GF-D8 (cell line): ENCODE measurements around the gene ASH1L.
"Not testable (repeated sequence)": the region's sequence is repeated elsewhere in the genome, so short reads cannot be mapped to it uniquely, and the experiment has no call there.

Experiments used
- DNase-seq: peaks from one replicate; lab custom pipeline; 2025; lab: John Stamatoyannopoulos, UW

Gene ASH1L

DNA sequence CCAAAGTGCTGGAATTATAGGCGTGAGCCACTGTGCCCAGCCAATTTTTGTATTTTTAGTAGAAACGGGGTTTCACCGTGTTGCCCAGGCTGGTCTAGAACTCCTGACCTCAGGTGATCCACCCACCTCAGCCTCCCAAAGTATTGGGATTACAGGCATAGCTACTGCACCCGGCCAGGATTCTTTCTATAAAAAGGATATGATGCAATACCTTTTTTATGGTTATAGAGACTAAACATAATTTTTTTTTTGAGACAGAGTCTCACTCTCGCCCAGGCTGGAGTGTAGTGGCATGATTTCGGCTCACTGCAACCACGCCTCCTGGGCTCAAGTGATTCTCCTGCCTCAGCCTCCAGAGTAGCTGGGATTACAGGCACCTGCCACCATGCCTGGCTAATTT, 233.7 kb downstream of the ASH1L start:
- DNase-seq = not testable (repeated sequence)

GRCh38 chr1:155327981-155328380, 234.6 kb downstream of the ASH1L start:
- no peak for DNase-seq

DNA sequence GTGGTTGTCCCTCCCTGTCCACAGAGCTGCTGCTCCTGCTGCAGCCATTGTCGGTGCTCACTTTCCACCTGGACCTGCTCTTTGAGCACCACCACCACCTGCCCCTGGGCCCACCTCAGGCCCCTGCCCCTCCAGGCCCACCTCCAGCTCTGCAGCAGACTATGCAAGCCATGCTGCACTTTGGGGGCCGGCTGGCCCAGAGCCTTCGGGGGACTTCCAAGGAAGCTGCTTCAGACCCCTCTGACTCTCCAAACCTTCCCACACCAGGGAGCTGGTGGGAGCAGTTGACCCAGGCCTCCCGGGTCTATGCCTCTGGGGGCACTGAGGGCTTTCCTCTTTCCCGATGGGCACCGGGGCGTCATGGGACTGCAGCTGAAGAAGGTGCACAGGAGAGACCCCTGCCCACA, 236.0 kb downstream of the ASH1L start:
- no peak for DNase-seq

DNA sequence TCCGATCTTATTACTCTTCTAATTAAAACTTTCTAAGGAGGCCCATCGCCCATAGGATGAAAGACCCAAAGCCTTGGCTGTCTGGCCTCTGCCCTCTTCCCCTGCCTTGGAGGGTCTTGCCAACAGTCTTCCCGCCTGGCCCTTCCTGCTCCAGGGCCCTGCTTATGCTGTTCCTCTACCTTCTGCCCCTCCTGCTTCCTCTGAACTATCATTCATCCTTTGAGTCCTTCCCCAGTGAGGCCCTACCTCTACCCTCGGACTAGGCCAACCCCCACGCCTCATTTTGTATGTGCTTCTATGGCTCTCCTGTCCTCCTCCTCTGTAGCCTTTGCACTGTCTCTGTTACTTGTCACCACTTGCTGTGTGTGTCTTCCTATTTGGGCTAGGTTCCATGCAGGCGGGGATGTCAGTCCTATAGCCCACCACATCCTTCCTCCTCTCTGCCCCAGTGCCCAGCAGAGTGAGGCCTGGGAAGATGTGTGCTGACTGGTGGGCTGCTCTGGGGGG, 236.5 kb downstream of the ASH1L start:
- no peak for DNase-seq

- no peak for DNase-seq
These were observed 237.1 kb downstream of the ASH1L start for GRCh38 chr1:155325603-155325893.

DNA sequence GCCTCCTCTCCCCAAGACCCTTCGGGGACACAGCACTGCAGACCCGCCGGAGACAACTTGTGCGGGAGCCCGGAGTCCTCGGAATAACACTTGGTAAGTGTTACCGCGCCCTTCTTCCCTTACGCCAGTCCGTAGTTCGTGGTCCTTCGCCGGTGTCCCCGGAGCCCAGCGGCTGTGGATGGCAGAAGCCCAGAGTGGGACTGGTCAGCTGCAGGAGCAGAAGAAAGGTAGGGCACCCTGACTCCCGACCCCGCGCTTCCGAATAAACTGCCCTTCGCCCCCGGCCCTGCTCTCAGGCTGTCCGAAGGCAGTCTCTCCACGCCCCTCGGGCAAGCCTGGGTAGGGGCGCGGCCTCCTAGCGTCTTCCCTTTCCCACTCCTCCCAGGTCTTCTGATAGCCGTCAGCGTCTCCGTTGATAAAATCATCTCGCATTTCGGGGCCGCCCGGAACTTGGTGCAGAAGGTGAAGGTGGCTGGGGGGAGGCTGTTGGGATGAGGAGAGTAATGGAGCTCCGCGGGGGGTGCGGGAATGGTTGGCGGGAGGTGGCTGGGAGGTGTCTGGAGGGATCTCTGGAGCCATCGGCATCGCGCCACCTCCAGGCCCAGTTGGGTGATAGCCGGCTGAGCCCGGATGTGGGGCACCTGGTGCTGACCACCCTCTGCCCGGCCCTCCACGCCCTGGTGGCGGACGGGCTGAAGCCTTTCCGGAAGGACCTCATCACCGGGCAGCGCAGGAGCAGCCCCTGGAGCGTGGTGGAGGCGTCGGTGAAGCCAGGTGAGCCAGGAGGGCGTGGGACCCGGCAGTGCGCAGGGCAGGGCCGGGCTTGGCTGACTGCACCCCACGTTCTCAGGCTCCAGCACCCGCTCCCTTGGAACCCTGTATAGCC, 237.6 kb downstream of the ASH1L start:
- DNase-seq = no peak

DNA sequence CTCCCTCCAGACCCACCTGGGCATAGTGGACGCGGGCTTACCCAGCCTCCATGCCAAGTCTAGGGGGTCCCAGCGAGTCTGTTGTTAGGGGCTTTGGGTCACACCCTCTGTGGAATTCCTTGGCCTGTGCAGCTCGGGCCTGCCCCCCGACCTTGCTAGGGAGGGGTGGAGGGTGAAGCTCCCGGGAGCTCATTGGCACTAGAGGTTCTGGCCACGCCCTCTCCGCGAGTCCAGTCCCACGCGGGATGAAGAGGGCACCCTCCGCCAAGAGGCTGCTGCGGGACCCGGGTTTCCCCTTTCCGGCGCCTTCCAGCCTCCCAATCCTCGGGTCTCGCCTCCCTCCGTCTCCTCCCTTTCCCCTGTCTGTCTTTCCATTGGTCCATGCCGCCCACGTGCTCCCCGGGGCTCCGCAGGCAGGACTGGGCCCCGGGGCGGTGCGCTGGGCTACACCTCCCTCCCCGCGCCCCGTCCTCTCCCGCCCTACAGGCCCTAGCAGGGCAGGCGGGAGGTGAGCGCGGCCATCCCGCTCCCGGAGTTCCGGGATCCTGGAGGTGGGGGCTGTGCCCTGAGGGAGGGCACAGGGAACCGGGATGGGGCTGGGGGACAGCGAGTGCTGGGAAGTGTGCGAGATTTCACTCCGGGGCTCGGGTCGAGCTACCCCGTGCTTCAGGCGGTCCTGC, 238.4 kb downstream of the ASH1L start:
- peak; percentile 88 for DNase-seq

DNA sequence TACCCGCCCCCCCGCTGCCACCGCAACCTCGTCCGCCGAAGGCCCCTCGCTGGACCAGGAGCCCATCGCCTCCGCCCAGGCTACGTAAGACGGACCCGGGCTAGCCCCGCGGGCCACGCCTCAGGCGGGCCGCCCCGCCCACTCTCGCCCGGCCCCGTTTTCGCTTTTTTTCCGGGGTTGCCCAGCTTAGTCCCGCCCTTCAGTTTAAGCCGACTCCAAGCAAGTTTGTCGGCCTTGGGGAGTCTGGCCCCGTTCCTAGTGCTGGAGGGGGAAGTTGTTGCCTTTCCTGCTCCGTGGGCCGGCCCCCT, 238.9 kb downstream of the ASH1L start:
- peak; percentile 61 for DNase-seq

- peak; percentile 46 for DNase-seq
These were observed 239.5 kb downstream of the ASH1L start for GRCh38 chr1:155322953-155323728.

DNA sequence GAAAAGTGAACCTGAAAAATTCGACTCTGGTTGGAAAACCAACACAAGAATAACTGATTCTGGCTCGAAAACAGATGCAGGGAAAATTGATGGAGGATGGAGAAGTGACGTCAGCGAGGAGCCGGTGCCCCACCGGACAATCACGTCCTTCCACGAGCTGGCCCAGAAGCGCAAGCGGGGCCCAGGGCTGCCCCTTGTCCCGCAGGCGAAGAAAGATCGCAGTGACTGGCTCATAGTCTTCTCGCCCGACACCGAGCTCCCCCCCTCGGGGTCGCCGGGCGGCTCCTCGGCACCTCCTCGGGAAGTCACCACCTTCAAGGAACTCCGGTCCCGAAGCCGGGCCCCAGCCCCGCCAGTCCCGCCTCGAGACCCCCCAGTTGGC, 240.0 kb downstream of the ASH1L start:
- DNase-seq = no peak

- no peak for DNase-seq
These were observed 240.7 kb downstream of the ASH1L start for GRCh38 chr1:155321639-155322503.

DNA sequence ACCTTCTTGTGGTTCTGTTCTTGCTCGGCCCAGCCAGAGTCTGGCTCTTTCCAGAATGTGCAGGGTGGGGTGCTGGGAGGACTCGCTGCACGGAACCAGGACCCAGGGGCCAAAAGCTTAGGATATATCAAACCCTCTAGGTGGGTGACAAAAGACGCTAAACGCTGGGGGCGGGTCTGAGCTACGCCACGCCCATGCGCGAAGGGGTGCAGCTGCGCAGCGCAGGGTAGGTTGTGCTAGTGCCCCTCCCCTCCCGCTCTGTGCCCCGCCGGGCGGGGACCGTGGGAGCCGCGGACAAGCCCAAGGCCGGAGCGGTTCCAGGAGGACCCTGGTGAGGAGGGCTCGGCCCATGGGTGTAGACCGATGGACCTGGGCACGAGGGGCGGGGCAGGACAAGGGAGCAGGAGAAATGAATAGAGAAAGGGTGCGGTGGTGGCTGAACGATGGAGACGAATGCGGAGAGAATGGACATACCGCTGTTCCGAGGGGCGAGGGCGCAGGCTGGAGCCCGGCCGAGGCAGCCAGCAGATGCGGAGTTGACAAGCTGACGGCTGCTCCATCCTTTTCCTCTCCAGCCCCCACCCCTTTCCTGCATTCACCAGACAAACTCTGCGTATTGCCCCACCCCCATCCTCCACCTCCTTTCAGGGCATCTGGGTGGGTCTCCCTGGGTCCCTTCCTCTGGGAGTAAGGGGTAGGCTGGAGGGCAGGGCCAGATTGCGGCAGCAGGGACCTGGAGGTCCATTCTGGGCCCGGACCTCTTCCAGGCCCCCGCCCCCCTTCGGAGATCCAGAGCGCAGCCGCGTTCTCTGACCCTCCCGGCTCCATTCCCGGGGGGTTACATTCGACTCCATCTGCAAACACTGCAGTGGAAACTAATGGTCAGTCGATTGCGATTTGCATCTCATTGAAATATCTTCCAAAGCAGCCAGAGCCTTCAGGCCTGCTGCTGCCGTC, 241.7 kb downstream of the ASH1L start, which contains the start of gene RUSC1:
TSS of gene RUSC1 (plus strand) at position 234 of the 957 bp plus-strand sequence. CDS start 880 bp downstream, outside the sequence.
- DNase-seq = no peak

DNA sequence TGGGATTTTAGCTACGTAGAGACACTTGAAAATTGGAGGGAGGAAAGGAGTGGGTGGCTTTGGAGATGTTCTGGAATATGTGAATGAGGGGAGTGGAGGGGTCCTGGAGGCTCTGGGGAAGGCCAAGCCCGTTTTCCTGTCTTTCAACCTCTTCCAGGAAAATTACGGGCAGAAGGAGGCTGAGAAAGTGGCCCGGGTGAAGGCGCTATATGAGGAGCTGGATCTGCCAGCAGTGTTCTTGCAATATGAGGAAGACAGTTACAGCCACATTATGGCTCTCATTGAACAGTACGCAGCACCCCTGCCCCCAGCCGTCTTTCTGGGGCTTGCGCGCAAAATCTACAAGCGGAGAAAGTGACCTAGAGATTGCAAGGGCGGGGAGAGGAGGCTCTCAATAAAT, 242.4 kb downstream of the ASH1L start:
- DNase-seq = no peak

DNA sequence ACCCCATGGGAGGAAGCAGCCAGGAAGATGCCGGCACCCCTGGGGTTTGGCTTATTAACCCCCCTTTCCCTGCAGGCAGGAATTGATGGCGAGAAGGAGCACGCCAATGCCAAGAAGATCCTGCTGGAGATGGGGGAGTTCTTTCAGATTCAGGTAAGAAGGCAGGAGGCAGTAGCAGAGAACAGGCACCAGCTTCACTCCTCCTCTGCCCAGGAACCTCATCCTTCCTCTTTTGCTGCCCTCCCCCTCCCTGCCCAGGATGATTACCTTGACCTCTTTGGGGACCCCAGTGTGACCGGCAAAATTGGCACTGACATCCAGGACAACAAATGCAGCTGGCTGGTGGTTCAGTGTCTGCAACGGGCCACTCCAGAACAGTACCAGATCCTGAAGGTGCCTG, 243.1 kb downstream of the ASH1L start:
- no peak for DNase-seq

DNA sequence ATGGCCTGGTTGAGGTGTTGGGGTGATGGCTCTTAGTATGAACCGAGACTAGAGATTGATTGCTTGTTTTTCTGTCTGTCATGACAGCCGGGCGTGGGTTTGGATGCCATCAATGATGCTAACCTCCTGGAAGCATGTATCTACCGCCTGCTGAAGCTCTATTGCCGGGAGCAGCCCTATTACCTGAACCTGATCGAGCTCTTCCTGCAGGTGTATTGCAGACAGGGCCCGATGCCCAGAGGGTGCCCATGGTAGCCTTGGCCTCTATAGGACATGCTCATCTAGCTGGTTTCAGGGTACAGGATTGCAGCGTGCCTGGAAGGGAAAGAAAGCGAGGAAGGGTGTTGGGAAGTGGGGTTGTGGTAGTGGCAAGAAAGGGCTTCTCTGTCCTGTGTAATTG, 244.5 kb downstream of the ASH1L start:
- DNase-seq = no peak

- DNase-seq = no peak
These were observed 245.7 kb downstream of the ASH1L start for GRCh38 chr1:155316922-155317321.

- no peak for DNase-seq
These were observed 249.3 kb downstream of the ASH1L start for GRCh38 chr1:155313261-155313660.

- no peak for DNase-seq
These were observed 253.1 kb downstream of the ASH1L start for GRCh38 chr1:155309423-155310021.

- DNase-seq = peak; percentile 98
These were observed 253.8 kb downstream of the ASH1L start, which contains the start of gene FDPS for GRCh38 chr1:155308493-155309422. FDPS (plus strand) TSS chr1:155308866; CDS start chr1:155309790, 924 bp downstream.
